NCI-H146 treated with DMSO at 0.1 percent for 48 hours (cell line): ENCODE data around the gene MOB3A.

Source experiments
- DNase-seq: peaks from one replicate; lab custom pipeline; 2025; ENCODE audit not compliant: unreplicated experiment; lab: John Stamatoyannopoulos, UW

Gene MOB3A

DNA sequence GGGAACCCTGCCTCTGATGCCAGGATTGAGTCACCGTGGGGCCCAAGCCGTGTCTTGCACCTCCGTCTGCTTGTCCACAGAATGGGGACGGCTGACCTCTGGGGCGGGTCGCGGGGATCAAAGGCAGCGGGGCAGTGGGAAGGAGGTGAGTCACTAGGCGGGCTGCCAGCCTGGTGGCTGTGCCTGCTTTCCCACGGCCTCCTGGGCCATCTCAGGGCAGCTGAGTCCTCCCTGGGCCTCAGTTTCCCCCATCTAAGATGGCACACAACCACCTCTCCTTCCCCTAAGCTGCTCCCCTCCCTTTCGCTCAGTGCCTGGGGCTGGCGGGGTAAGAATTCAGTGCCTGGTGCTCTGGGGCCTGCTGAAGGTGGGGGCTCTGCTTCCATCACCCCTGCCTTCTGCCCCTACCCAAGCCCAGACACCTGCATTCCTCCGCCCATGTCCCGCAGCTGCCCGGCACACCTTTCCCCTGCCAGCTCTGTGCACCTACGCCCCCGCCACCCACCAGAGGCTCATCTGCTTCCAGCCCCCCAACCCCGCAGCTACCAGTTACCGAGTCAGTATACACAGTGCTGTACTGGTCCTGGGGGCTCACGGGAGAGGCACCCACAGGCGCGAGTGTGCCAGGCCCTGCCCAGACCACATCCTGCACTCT lies 48.5 kb downstream of the MOB3A start:
- no peak for DNase-seq

DNA sequence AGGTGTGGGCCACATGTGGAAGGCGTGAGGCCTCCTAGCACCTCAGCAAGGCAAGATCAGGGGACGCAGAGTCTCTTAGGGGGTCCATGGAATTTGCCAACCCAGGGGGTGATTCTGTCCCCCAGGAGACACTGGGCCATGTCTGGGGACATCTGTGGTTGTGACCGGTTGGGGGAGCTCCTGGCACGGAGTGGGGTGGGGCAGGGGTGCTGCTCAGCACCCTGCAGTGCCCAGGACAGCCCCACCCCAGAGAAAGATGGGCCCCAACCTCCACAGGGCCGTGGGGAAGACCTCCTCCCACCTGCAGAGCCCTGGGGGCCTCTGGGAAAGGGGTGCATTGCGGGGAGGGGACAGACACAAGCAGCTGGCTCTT lies 49.1 kb downstream of the MOB3A start:
- DNase-seq, result no peak

GRCh38 chr19:2046046-2046907 lies 49.8 kb downstream of the MOB3A start:
- DNase-seq, result no peak

DNA sequence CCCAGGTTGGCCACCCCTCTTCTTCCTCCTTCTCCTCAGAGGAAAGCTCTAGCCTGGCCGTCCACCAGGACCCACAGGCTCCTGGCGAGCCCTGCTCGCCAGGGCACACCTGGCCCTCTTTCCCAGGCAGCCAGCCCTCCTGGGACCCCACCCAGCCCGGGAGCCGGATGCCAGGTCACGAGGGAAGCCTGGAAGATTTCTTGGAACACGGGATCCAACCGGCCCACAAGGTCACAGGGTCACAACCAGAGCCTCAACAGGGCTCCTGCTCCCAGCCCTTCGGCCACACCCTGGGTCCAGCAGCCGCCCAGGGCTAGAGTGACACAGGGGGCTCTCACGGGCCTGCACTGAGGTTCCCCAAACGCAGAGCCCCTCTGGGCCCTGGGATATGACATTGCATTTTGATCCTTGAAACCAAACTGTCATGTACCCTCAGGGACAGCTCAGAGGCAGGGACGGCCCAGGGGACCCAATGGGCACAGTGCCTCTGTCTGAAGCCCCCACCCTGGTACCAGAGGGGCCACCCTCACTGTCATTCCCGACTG lies 50.6 kb downstream of the MOB3A start:
- no peak for DNase-seq

GRCh38 chr19:2044709-2045500 lies 51.2 kb downstream of the MOB3A start:
- no peak for DNase-seq

- no peak for DNase-seq
Observed at GRCh38 chr19:2043961-2044708, 52.0 kb downstream of the MOB3A start.

DNA sequence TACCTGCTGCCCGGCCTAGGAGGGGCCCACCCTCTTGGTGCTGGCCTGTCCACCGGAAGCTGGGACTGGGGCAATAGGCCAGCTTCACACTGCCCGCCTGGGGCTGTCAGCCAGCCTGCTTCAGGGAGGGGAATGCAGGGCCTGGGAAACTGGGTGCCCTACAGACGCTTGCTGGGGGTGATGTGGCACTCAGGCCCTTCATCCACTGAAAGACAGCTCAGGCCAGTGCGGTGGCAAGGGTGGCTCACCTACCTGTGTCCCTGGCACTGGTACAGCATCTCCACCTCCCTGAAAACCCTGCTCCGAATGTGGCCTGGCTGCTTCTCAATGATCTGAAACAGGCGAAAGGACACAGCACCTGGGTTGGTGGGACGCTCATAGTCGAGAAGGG lies 52.9 kb downstream of the MOB3A start:
- no peak for DNase-seq

- no peak for DNase-seq
Observed at GRCh38 chr19:2042485-2043250, 53.5 kb downstream of the MOB3A start.

GRCh38 chr19:2041683-2042484 lies 54.2 kb downstream of the MOB3A start:
- DNase-seq, result peak; percentile 34

- no peak for DNase-seq
Observed at GRCh38 chr19:2041433-2041682, 54.8 kb downstream of the MOB3A start.

GRCh38 chr19:2040647-2041432 lies 55.3 kb downstream of the MOB3A start:
- no peak for DNase-seq

DNA sequence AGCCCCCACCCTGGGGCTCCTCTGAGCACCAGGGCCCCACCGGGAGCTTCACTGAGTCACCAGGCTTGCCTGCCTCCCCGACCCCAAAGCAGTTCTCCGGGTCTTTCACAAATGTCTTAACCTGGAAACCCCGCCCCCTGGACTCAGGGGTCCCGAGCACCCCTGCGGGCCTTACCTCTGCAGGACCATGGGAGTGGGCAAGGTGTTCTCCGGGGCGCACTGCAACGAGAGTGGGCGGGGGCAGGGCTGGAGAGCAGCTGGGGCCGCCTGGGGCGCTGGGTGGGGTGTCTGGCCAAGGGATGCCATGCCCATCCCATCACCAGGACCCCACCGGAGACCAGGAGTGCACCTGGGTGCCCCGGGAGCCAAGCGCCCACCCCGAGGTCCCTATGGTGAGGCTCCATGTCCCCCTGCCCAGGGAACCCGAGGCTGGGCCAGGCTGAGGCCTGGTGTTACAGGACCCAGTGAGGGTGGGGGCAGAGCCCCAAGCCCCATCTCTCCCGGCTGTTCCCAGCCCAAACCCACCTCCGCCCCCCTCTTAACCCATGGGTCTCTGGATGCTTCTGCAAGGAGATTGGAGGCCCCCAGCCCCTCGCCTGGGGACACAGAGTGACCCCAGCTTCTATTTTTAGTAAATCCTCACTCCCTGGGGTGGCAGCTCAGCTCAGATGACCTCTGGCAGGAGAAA lies 56.0 kb downstream of the MOB3A start:
- DNase-seq, result no peak

DNA sequence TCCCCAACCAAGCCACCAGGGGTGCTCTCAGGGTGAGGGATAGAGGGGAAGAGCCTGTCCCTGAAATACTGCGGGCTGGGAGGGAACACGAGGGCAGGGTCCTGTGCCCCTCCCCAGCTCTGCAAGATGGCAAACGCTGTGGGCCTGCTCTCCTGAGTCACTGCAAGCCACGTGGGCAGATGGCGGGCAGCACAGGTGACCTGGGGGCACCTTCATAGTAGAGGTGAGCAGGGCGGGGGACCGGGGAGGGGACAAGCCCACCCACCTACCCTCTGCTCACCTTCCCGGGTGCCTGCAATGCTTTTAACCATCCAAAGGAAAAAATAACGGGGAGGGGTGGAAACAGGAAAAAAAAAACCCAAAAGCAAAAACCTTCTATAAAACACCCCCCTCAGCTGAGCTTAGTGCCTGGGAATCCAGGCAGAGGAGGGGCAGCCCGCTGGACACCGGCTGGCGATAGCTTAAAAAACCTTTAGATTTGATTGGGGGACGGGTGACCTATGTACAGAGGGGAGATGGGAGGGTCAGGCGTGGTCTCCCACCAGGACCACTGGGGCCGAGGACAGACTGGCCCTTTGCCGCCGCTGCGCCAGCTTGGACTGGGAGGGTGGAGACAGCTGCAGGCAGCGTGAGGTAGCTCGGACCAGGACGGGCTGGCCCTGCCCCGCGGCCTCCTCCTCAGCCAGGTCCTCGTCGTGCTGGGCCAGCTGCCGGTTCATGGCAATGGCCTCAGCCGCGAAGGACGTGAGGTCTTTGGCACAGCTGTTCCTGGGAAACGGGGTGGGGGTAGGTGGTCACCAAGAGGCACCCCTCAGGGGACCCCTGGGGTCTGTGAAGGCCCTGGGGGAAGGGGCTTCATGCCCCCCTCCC lies 56.8 kb downstream of the MOB3A start:
- no peak for DNase-seq

- DNase-seq, result no peak
Observed at GRCh38 chr19:2038284-2039088, 57.6 kb downstream of the MOB3A start.

- DNase-seq, result no peak
Observed at GRCh38 chr19:2037651-2038255, 58.4 kb downstream of the MOB3A start.

DNA sequence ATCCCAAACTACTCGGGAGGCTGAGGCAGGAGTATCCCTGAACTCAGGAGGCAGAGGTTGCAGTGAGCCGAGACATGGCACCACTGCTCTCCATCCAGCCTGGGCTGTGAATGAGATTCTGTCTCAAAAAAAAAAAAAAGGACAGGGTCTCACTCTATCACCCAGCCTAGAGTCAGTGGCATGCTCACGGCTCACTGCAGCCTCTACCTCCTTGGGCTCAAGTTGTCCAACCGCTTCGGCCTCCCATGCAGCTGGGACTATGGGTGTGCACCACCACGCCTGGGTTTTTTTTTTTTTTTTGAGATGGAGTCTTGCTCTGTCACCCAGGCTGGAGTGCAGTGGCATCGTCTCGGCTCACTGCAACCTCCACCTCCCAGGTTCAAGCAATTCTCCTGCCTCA lies 59.7 kb downstream of the MOB3A start:
- DNase-seq, result no peak
